GM03348 (cell line): ENCODE data around the gene DGCR8.
"Not testable (repeated sequence)": the region's sequence is repeated elsewhere in the genome, so short reads cannot be mapped to it uniquely, and the experiment has no call there.

Experiments used
- DNase-seq: peaks from one replicate; pipeline ENCODE4 v3.0.0; 2012; ENCODE audit warnings: low spot score

The DGCR8 gene

DNA sequence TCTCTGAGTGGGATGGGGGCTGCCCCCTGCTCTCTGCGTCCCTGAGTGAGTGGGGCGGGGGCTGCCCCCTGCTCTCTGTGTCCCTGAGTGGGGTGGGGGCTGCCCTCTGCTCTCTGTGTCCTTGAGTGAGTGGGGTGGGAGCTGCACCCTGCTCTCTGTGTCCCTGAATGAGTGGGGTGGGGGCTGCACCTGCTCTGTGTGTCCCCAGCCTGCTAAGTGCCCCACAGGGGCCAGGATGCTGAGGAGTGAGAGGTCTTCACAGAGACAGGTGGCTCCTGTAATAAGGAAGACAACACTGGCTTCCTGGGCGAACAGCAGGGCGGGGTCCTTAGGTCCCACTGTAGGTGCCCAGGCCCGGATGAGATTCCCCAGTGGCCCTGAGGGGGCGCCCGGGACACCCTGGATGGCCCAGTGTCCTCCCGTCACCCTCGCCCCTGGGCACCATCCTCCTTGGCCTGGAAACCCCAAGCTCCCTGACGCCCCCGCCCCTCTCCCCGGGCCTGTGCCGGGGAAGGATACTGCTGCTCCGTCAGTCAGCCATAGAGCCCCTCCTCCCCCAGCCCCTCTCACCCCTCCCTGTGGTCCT, 74.7 kb downstream of the DGCR8 start:
- no peak for DNase-seq

- DNase-seq = no peak
Measured at GRCh38 chr22:20155330-20156041, 75.4 kb downstream of the DGCR8 start.

DNA sequence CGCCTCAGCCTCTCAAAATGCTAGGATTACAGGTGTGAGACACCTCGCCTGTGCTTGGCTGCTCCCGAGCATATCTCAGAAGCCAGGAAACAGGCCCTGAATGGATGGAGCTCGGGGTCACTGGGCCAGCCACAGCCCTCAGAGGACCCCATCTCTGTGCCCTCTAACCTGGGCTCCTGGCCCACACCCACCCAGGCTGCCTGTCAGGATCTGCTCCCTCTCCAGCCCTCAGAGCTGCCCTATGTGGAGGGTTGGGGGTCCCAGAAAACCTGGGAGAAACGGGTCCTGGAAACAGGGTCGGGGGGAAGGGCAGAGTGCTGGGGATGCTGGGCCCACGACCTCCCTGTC, 76.0 kb downstream of the DGCR8 start:
- DNase-seq = no peak

- DNase-seq = peak; percentile 89
Measured at GRCh38 chr22:20156611-20157429, 76.8 kb downstream of the DGCR8 start.

DNA sequence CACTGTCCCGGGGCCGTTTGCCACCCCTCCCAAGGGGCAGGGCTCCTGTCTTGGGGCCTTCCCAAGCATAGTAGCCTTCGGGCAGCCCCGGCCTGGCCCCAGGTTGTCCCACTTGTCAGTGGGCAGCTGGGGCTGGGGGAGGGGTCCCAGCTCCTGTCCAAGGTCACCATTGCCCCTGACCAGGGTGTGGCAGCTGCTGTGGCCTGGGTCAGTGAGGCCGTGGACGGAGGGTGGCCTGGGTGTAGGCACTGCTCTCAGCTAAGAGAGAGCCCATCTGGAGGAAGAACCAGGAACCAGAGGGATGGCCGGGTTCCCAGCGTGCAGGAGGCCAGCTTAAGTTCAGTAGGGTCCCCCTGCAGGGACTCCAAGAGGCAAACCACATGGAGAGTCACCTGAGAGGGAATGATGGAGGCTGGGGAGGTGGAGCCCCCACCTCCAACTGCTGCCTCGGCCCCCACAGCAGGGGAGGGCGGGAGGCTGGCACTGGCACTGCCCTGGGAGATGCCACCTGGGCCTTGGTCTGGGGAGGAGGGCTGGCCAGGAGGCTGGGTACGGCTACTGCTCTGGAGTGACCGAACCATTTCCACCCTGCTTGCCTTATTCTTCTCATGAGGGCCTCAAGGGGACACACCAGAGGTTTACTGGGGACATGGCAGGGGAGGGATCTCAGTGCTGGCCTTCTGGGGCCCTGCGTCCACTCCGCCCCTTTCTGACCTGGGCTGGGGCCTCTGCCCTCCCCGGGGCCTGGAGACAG, 77.6 kb downstream of the DGCR8 start:
- DNase-seq = no peak

DNA sequence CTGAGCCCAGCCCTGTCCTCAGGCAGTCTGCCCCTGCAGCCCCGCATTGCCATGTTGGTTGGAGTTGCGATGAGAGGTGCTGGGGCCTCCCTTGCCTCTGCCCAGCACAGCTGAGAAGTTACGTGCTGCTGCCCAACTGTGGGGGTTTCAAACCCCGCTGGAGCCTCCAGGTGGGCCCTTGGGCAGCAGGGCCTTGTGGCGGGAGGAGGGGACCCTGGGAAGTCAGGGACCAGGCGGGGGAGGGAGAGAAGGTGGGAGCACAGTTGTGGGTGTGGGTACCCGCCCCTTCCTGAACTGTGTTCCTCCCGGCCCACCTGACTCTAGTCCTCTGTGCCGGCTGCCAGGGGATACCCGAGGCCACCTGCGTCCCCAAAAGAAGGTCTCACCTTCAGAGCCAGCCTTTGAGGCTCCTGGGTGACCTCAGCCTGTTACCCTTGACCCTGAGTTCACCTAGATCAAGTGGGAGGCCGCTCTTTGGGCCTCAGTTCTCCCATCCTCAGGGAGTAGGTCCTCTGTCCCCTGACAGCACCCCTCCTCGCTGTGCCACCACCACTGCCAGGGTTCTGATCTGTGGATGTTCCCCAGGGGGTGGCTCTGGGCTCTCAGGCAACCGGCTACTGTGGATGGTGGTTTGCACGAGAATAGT, 78.5 kb downstream of the DGCR8 start:
- DNase-seq = no peak

GRCh38 chr22:20159076-20159475, 79.0 kb downstream of the DGCR8 start:
- no peak for DNase-seq

- not testable (repeated sequence) for DNase-seq
Measured at GRCh38 chr22:20159531-20159930, 79.5 kb downstream of the DGCR8 start.

- no peak for DNase-seq
Measured at GRCh38 chr22:20160041-20160440, 80.0 kb downstream of the DGCR8 start.
